ENCODE measurements around the gene ERO1B.

GRCh38 chr1:236287757-236288619, 6.2 kb upstream of the ERO1B start:
- TF ChIP-seq, protein P1, sequence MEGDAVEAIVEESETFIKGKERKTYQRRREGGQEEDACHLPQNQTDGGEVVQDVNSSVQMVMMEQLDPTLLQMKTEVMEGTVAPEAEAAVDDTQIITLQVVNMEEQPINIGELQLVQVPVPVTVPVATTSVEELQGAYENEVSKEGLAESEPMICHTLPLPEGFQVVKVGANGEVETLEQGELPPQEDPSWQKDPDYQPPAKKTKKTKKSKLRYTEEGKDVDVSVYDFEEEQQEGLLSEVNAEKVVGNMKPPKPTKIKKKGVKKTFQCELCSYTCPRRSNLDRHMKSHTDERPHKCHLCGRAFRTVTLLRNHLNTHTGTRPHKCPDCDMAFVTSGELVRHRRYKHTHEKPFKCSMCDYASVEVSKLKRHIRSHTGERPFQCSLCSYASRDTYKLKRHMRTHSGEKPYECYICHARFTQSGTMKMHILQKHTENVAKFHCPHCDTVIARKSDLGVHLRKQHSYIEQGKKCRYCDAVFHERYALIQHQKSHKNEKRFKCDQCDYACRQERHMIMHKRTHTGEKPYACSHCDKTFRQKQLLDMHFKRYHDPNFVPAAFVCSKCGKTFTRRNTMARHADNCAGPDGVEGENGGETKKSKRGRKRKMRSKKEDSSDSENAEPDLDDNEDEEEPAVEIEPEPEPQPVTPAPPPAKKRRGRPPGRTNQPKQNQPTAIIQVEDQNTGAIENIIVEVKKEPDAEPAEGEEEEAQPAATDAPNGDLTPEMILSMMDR (IDR thresholded peaks at IDR 0.05; ENCODE audit: insufficient read depth, low read length): no peak
- no peak for TF ChIP-seq POLR2AphosphoS5 (IDR thresholded peaks at IDR 0.05; ENCODE audit: low read depth)
